Stimulated activated effector memory CD8-positive, alpha-beta T cell treated with anti-CD3 and anti-CD28 coated beads, Interleukin-12 subunit alpha, Interleukin-12 subunit beta, amount 100 ng/mL, for 72 hours (primary cell): Measurements from ENCODE around the gene MCTP1.

ENCODE experiments used
- ATAC-seq: fragments of 150-1000 bp; cut with Tn5 transposase; 2 replicates; pipeline ENCODE4 v1.10.0; 2021
- DNase-seq, 2 donors: peaks; one replicate each; pipeline ENCODE4 v3.0.0; 2021 to 2022; ENCODE audit warnings: low spot score in 2 of 2
- H3K27ac Mint-ChIP-seq: one replicate; pipeline ENCODE4 v1.8.0; 2022; ENCODE audit warnings: mild to moderate bottlenecking, mixed read lengths
- H3K36me3 Mint-ChIP-seq: one replicate; pipeline ENCODE4 v1.8.0; 2022; ENCODE audit warnings: mild to moderate bottlenecking, mixed read lengths
- H3K4me1 Mint-ChIP-seq: one replicate; pipeline ENCODE4 v1.8.0; 2022; ENCODE audit warnings: mixed read lengths
- H3K4me3 Mint-ChIP-seq: one replicate; pipeline ENCODE4 v1.8.0; 2022; ENCODE audit warnings: mild to moderate bottlenecking, mixed read lengths
- H3K9me3 Mint-ChIP-seq: one replicate; pipeline ENCODE4 v1.8.0; 2022; ENCODE audit warnings: mixed read lengths

MCTP1 gene

DNA sequence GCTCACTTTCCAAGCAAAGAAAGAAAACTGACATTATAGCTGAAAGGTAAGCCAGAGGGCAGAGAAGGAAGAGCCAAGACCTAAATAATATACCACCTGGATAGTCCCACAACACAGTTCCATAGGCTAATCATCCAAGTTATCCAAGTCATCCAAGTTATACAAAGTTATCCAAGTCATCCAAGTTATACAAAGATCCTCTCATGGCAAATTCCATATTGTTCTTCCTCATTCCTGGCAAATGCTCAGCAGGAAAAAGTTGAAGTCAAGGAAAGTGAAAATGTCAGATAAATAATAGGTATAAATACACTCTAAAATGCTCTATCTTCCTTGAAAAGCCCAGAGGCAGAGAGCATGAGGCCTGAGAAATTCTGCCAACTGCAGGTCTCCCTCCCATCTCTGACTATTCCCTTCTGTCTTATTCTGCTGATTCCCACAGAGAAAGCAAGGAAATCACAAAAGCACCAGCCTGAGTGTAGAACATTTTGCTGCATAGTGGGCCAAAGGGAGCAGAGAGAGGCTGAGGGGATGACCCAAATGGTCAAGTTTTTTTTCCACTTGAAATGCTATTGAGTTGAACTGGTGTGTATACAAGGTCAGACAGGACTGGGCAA is 12.5 kb downstream of the MCTP1 start:
- Mint-ChIP-seq H3K9me3 (peaks cover 4% of the 10 kb centered on the region), H3K4me3 (no peak overlapping the region), H3K4me1 (no peaks in the 10 kb centered on the region), H3K36me3 (no peaks in the 10 kb centered on the region), H3K27ac (no peak overlapping the region)
- ATAC-seq (peak; percentile 28), DNase-seq (no peak)

GRCh38 chr5:95262933-95263660 is 21.8 kb downstream of the MCTP1 start:
- ATAC-seq (no peak), DNase-seq (no peak)
- Mint-ChIP-seq H3K9me3 (peaks cover 4% of the 10 kb centered on the region), H3K36me3 (no peaks in the 10 kb centered on the region), H3K27ac (no peak overlapping the region), H3K4me1 (no peaks in the 10 kb centered on the region), H3K4me3 (no peak overlapping the region)

- Mint-ChIP-seq H3K4me1 (no peaks in the 10 kb centered on the region), H3K27ac (no peak overlapping the region), H3K9me3 (no peaks in the 10 kb centered on the region), H3K36me3 (no peaks in the 10 kb centered on the region), H3K4me3 (no peak overlapping the region)
- no peak for DNase-seq
- no peak for ATAC-seq
Measured at GRCh38 chr5:95261437-95262175, 23.3 kb downstream of the MCTP1 start.

GRCh38 chr5:95256991-95257390 is 27.9 kb downstream of the MCTP1 start:
- ATAC-seq (no peak), DNase-seq (no peak)
- H3K27ac Mint-ChIP-seq, result no peak overlapping the region
- no peaks in the 10 kb centered on the region for H3K9me3 Mint-ChIP-seq
- H3K4me3 Mint-ChIP-seq, result no peak overlapping the region
- no peaks in the 10 kb centered on the region for H3K36me3 Mint-ChIP-seq
- no peaks in the 10 kb centered on the region for H3K4me1 Mint-ChIP-seq

- H3K27ac Mint-ChIP-seq, result no peak overlapping the region
- ATAC-seq, result no peak
Measured at GRCh38 chr5:95256446-95256845, 28.4 kb downstream of the MCTP1 start.

GRCh38 chr5:95252801-95253200 is 32.1 kb downstream of the MCTP1 start:
- Mint-ChIP-seq H3K27ac (no peak overlapping the region), H3K4me3 (no peak overlapping the region), H3K36me3 (no peaks in the 10 kb centered on the region), H3K9me3 (no peaks in the 10 kb centered on the region), H3K4me1 (no peaks in the 10 kb centered on the region)
- ATAC-seq (no peak), DNase-seq (no peak)

More at GRCh38 chr5:95256446-95256845, 28.4 kb downstream of the MCTP1 start:
- Mint-ChIP-seq H3K4me3 (no peak overlapping the region), H3K36me3 (no peaks in the 10 kb centered on the region), H3K4me1 (no peaks in the 10 kb centered on the region), H3K9me3 (no peaks in the 10 kb centered on the region)
- DNase-seq, result no peak

GRCh38 chr5:95251185-95251584 is 33.7 kb downstream of the MCTP1 start:
- H3K27ac Mint-ChIP-seq, result no peak overlapping the region
- no peaks in the 10 kb centered on the region for H3K9me3 Mint-ChIP-seq
- H3K4me1 Mint-ChIP-seq, result no peaks in the 10 kb centered on the region
- no peak overlapping the region for H3K4me3 Mint-ChIP-seq
- DNase-seq (no peak), ATAC-seq (no peak)
- H3K36me3 Mint-ChIP-seq, result no peaks in the 10 kb centered on the region

DNA sequence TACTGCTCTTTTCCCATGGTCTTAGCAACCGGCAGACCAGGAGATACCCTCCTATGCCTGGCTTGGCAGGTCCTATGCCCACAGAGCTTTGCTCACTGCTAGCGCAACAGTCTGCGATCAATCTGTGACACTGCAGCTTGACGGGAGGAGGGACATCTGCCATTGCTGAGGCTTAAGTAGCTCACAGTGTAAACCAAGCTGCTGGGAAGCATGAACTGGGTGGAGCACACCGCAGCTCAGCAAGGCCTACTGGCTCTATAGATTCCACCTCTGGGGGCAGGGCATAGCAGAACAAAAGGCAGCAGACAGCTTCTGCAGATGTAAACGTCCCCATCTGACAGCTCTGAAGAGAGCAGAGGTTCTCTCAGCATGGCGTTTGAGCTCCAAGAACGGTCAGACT is 40.4 kb downstream of the MCTP1 start:
- Mint-ChIP-seq H3K27ac (no peak overlapping the region), H3K36me3 (no peaks in the 10 kb centered on the region), H3K4me1 (no peaks in the 10 kb centered on the region), H3K4me3 (no peak overlapping the region), H3K9me3 (peaks cover 9% of the 10 kb centered on the region)
- no peak for ATAC-seq
- DNase-seq, result no peak

- no peak for ATAC-seq
- no peaks in the 10 kb centered on the region for H3K4me1 Mint-ChIP-seq
Measured at GRCh38 chr5:95241635-95242034, 43.3 kb downstream of the MCTP1 start.

DNA sequence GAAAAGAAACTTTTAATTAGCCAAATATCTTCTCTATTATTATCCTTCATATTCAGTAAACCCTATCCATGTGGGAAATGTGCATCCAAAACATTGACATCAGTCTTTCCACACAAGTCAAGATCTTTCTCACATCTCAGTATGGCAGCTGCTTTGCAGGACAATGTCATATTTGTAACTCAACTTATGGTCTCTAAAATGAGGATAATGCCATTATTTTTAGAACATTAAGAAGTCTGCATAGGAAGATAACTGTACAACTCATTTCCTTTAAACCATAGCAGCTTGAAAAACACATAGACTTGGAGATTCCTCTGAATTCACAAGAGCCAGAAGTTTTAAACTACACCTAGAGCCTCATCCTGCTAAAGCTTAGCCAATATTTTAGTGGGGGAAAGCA is 43.7 kb downstream of the MCTP1 start:
- no peak for ATAC-seq
- no peaks in the 10 kb centered on the region for H3K4me1 Mint-ChIP-seq
- peaks cover 12% of the 10 kb centered on the region for H3K9me3 Mint-ChIP-seq
- no peaks in the 10 kb centered on the region for H3K36me3 Mint-ChIP-seq
- no peak overlapping the region for H3K27ac Mint-ChIP-seq
- DNase-seq, result no peak
- no peak overlapping the region for H3K4me3 Mint-ChIP-seq

More at GRCh38 chr5:95241635-95242034, 43.3 kb downstream of the MCTP1 start:
- peaks cover 12% of the 10 kb centered on the region for H3K9me3 Mint-ChIP-seq
- no peaks in the 10 kb centered on the region for H3K36me3 Mint-ChIP-seq
- no peak overlapping the region for H3K27ac Mint-ChIP-seq
- DNase-seq, result no peak
- no peak overlapping the region for H3K4me3 Mint-ChIP-seq

DNA sequence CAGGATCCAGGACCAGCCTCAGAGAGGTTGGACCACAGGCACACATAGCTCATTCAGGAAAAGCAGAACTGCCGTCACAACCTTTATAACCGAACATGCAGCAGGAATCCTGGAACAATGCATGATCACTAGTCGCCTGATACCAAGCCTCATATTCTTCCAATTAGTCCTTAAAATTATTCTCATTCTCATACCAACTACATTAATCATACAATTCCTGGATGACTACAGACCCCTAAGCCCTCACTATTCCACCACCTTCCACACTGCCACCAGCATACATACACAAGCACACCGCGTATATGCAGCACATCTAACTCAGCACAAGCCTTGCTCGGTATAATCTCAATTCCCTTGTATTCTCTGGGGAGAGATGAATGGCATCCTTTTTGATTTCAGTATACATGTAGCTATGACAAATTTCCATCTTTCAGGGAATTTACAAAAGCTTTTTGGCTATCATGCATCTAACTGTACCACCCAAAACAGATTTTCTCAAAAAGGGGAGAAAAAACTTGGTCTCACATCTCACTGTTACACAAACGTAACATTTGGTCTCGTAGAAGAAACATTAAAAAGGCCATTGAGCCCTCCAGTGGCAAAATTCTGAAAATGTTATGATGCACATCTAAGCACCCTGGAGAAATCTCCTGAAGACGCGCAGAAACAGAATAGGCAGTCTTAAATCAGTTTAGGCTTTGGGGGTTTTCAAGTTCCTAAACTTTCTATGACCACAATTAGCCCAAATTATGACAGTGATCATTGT is 46.2 kb downstream of the MCTP1 start:
- no peak overlapping the region for H3K4me3 Mint-ChIP-seq
- H3K9me3 Mint-ChIP-seq, result peaks cover 10% of the 10 kb centered on the region
- no peaks in the 10 kb centered on the region for H3K4me1 Mint-ChIP-seq
- ATAC-seq, result no peak
- H3K36me3 Mint-ChIP-seq, result no peaks in the 10 kb centered on the region
- H3K27ac Mint-ChIP-seq, result no peak overlapping the region
- DNase-seq, result no peak

GRCh38 chr5:95237324-95237723 is 47.6 kb downstream of the MCTP1 start:
- Mint-ChIP-seq H3K9me3 (peaks cover 5% of the 10 kb centered on the region), H3K4me3 (no peak overlapping the region)

DNA sequence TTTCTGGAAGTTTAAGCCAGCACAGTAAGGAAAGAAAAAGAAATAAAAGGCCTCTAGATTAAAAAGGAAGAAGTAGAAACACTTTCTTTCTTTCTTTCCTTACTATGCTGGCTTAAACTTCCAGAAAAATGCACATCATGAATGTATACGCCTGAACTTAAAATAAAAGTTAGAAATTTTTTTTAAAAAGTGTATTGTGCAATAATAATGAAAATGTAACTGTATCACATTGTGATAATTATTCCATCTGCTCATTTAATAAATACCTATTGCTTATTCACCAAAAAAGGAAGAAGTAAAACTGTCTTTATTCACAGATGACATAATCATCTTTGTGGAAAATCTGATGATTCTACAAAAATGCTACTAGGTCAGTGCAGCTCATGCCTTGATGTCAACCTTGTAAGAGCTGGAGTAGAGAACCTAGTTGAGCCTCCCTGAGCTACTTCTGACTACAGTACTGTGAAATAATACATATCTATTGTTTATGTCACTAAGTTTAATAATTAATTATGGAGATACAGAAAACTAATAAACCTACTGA is 49.4 kb downstream of the MCTP1 start:
- DNase-seq (no peak), ATAC-seq (no peak)
- Mint-ChIP-seq H3K4me1 (no peaks in the 10 kb centered on the region), H3K27ac (no peak overlapping the region), H3K36me3 (no peaks in the 10 kb centered on the region), H3K9me3 (peaks cover 8% of the 10 kb centered on the region), H3K4me3 (no peak overlapping the region)

More at GRCh38 chr5:95237324-95237723, 47.6 kb downstream of the MCTP1 start:
- no peak for DNase-seq
- Mint-ChIP-seq H3K36me3 (no peaks in the 10 kb centered on the region), H3K4me1 (no peaks in the 10 kb centered on the region), H3K27ac (no peak overlapping the region)
- ATAC-seq, result no peak

GRCh38 chr5:95229646-95230045 is 55.2 kb downstream of the MCTP1 start:
- ATAC-seq (no peak), DNase-seq (no peak)
- Mint-ChIP-seq H3K9me3 (peaks cover 5% of the 10 kb centered on the region), H3K36me3 (no peaks in the 10 kb centered on the region), H3K4me3 (no peak overlapping the region), H3K27ac (no peak overlapping the region), H3K4me1 (no peaks in the 10 kb centered on the region)
